Placental epithelial cell (primary cell): Measurements from ENCODE around the gene KRTAP22-2. TPM values are rescaled to one million over a fixed set of nuclear protein-coding genes. Genes with fewer than 3 reads are reported as not detected.

ENCODE experiments used
- small RNA-seq: library from RNA; depleted of rRNA; stranded (forward); fragments of <200 nt; gene quantifications from one replicate; pipeline ENCODE3, GENCODE V24; 2012
- total RNA-seq: library from RNA; depleted of rRNA; stranded (reverse); fragments of >200 nt; gene quantifications from 2 replicates; pipeline ENCODE4 v1.2.3, GENCODE V29; 2012

Gene KRTAP22-2
- not detected in 2 replicates for total RNA-seq

DNA sequence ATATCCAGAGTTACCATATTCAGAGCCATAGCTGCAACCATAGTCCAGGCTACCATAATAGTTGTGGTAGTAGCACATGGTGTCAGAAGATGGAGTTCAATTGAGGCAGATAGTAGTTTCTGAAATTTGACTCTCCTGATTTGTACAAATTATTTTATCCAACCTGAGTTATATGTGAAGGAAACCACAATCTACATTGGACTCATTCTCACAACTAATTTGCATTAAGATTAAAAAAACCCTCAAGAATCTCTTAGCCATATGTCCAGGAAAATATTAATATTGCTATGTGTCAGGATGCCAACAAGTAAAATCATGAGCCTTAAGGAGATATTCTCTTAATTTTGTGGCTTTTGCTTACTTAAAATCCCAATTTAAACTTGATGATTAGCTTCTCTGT lies at the start of gene KRTAP22-2:
Gene KRTAP22-2 (minus strand): TSS at position 101 of the 400 bp plus-strand sequence.

DNA sequence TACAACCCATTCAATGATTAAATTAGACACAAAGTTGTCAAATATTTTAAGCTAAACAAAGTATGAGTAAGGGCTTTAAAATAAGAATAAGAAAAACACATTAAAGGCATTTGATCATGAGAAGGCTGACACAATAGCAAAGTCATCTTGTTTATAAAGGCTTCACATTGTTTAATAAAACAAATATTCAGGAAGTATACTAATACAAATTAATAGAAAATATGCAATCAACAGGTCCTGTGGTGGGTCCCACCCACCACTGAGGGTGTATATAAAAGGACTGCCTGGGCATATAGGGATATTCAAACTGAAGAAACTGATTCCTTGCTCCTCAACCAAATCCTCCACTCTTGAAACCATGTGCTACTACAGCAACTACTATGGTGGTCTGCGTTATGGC lies 44.7 kb upstream of the KRTAP22-2 start, which contains the start of gene KRTAP20-2:
Gene KRTAP20-2 (plus strand): TSS at position 301 of the 400 bp plus-strand sequence. CDS start 58 bp downstream, at position 359.

DNA sequence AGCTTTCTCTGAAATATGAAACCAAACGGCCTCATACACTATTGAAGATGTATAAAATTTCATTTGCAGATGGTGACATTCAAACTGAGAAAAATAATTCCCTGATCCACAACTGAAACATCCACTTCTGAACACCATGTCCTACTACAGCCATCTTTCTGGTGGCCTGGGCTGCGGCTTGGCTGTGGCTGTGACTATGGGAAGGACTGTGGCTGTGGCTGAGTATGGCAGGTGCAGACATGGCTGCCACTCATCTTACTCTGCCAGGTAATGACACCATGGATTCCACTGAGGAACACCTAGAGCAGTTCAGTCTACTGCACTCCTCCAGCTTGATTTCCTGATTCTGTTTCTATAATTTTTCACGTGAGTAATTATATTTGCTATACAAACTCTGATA lies 30.3 kb upstream of the KRTAP22-2 start, which contains the start of gene KRTAP20-4:
Gene KRTAP20-4 (plus strand): TSS at position 106 of the 400 bp plus-strand sequence.

DNA sequence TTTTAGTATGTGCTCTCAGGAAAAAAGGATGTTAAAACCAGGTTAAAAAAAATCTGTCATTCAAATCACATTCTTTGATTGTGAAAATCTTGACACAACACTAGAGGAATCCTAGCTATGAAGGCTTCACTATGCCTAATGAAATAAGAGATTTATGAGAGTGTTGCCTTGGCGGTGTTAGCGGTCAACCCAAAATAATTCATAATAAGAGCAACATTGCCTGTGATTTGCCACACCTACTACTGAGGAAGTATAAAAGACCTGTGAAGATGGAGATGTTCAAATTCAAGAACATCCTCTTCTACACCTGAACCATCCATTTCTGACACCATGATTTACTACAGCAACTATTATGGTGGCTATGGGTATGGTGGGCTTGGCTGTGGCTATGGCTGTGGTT lies 25.9 kb upstream of the KRTAP22-2 start, which contains the start of gene KRTAP20-1:
Gene KRTAP20-1 (plus strand): TSS at position 301 of the 400 bp plus-strand sequence. CDS start 30 bp downstream, at position 331.

DNA sequence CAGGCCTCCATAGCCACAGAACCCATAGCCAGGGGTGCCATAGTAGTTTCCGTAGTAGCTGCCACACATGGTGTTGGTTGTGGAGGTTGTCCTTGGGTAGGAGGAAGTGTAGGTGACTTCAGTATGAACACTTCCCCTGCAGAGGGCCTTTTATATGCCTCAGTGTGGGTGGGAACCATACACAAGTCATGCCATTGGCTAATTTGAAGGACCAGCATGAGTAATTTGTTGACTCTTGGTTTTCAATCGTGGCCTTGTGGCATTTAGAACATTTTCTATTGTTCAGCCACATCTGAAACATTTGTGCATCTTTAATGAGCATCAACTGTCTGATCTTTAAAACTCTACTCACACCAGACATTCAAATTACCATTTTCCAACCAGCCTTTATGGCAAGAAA lies 23.6 kb upstream of the KRTAP22-2 start, which contains the start of gene KRTAP6-1:
Gene KRTAP6-1 (minus strand): TSS at position 95 of the 400 bp plus-strand sequence. CDS start 26 bp downstream, at position 69.

DNA sequence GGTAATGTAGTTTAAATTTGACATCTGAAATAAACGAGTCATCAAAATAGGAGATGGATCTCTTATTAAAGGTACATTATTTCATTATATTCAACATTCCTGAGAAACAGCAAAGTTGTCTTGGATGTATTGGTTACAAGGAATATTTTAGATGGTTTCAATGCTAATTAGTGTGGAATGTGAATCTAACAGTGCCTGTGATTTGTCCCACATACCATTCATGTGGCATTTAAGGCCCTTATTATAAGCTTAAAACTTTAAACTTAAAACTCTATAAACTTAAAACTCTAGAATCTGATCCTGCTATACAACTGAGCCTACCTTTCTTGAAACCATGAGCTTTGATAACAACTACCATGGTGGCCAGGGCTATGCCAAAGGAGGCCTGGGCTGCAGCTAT lies 10.6 kb upstream of the KRTAP22-2 start, which contains the start of gene KRTAP22-1:
Gene KRTAP22-1 (plus strand): TSS at position 301 of the 400 bp plus-strand sequence.

DNA sequence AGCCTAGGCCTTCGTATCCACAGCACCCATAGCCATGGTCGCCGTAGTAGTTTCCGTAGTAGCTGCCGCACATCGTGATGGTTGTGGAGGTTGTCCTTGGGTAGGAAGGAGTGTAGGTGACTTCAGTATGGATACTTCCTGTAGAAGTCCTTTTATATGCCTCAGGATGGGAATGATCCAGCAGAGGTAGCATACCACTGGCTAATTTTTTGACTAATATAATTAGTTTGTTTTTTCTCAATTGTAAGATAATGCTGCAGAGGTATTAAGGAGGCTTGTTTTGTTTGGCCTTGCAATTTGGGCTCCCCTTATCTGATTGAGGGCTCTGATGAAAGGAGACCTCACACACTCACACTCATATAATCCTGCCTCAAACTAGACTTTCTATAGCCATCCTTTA lies 8.6 kb upstream of the KRTAP22-2 start, which contains the start of gene KRTAP6-2:
Gene KRTAP6-2 (minus strand): TSS at position 101 of the 400 bp plus-strand sequence. CDS start 28 bp downstream, at position 73.

DNA sequence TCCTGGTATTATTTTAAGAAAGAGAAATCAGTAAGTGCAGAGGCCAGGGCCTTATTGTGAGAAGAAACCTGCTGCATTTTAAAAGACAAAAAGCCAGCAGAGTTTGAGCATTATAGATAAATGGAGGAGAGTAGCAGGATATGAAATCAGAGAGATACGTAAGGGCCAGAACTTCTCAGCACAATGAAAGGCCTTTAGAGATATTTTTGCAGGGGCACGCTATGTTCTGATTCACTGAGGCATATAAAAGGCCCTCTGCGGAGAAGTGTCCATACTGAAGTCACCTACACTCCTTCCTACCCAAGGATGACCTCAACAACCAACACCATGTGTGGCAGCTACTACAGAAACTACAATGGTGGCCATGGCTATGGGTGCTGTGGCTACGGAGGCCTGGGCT lies 1.9 kb upstream of the KRTAP22-2 start, which contains the start of gene KRTAP6-3:
Gene KRTAP6-3 (plus strand): TSS at position 301 of the 400 bp plus-strand sequence. CDS start 6 bp downstream, at position 307.

DNA sequence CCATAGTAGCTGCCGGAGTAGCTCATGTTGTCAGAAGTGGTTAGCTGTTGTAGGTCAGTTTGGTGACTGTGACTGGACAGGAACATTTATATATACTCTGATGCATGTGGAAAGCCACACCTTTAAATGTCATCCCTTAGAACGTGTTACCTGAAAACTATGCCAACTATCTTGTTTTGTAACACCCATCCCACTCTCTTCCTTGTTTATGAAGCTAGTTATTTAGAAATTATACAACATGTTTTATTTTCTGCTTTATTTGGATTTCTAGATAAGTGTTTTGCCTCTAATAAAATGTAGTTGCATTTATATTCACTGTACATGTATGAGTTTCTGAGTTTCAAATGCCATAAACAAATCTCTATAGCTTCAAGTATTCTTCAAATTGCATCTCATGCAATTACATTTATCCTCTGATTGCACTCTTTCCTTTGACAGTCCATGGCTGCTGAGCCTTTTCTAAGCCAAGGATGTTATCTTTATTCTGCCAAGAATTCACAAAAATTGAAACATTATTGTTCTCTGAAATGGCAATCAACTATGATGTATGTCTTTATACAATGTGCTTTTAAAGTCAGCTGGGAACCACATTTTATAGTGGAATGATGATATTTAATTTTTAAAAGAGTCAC lies 28.8 kb downstream of the KRTAP22-2 start, which contains the start of gene KRTAP19-7:
Gene KRTAP19-7 (minus strand): TSS at position 51 of the 632 bp plus-strand sequence. CDS start 25 bp downstream, at position 26.

DNA sequence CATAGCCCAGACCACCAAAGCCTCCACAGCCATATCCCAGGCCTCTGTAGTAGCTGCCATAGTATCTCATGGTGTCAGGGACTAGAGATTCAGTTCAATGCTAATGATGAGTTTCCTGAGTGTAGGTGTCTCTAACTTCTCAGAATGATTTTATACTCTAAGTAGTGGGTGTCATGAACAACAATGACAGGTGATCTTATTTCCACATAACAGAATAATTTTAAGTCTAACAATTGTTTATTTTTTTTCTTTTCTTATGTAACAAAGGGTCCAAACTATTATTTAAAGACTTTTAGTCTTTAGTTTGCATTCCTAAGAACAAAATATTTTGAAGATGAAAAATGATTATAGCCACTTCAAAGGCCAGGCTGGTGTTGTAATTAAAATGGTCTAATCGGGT lies 48.4 kb downstream of the KRTAP22-2 start, which contains the start of gene KRTAP19-6:
Gene KRTAP19-6 (minus strand): TSS at position 101 of the 400 bp plus-strand sequence. CDS start 31 bp downstream, at position 70.

Small RNA genes within 50 kb of the gene (small RNA-seq; reads per million reads assigned to genes)
- gene KRTAP20-1, result not detected
- gene KRTAP20-4, result not detected
- gene KRTAP22-1, result not detected
- gene KRTAP22-2, result not detected

Other genes with a start within 250 kb of the KRTAP22-2 start
- gene KRTAP23-1, start 241.8 kb downstream of the KRTAP22-2 start, total RNA-seq, result not detected in 2 replicates
- gene KRTAP13-2, start 218.1 kb downstream of the KRTAP22-2 start, total RNA-seq, result not detected in 2 replicates
- gene KRTAP13-1, start 194.4 kb downstream of the KRTAP22-2 start, total RNA-seq, result not detected in 2 replicates
- not detected in 2 replicates for gene KRTAP13-3, start 164.5 kb downstream of the KRTAP22-2 start, total RNA-seq
- not detected in 2 replicates for gene KRTAP13-4, start 160.2 kb downstream of the KRTAP22-2 start, total RNA-seq
- not detected in 2 replicates for gene KRTAP15-1, start 150.1 kb downstream of the KRTAP22-2 start, total RNA-seq
- gene KRTAP19-1, start 110.0 kb downstream of the KRTAP22-2 start, total RNA-seq, result not detected in 2 replicates
- gene KRTAP19-2, start 103.0 kb downstream of the KRTAP22-2 start, total RNA-seq, result not detected in 2 replicates
- not detected in 2 replicates for gene KRTAP19-3, start 98.4 kb downstream of the KRTAP22-2 start, total RNA-seq
- gene KRTAP19-4, start 93.2 kb downstream of the KRTAP22-2 start, total RNA-seq, result not detected in 2 replicates
- gene KRTAP19-5, start 88.3 kb downstream of the KRTAP22-2 start, total RNA-seq, result not detected in 2 replicates
- gene KRTAP19-6, start 48.5 kb downstream of the KRTAP22-2 start, total RNA-seq, result not detected in 2 replicates
- gene KRTAP19-7, start 29.1 kb downstream of the KRTAP22-2 start, total RNA-seq, result not detected in 2 replicates
- not detected in 2 replicates for gene KRTAP6-3, start 2.0 kb upstream of the KRTAP22-2 start, total RNA-seq
- gene KRTAP6-2, start 8.5 kb upstream of the KRTAP22-2 start, total RNA-seq, result not detected in 2 replicates
- not detected in 2 replicates for gene KRTAP22-1, start 10.7 kb upstream of the KRTAP22-2 start, total RNA-seq
- gene KRTAP6-1, start 23.5 kb upstream of the KRTAP22-2 start, total RNA-seq, result not detected in 2 replicates
- gene KRTAP20-1, start 26.0 kb upstream of the KRTAP22-2 start, total RNA-seq, result not detected in 2 replicates
- gene KRTAP20-4, start 30.2 kb upstream of the KRTAP22-2 start, total RNA-seq, result not detected in 2 replicates
- not detected in 2 replicates for gene KRTAP20-2, start 44.8 kb upstream of the KRTAP22-2 start, total RNA-seq
- gene KRTAP20-3, start 52.5 kb upstream of the KRTAP22-2 start, total RNA-seq, result not detected in 2 replicates
- not detected in 2 replicates for gene KRTAP21-3, start 128.4 kb upstream of the KRTAP22-2 start, total RNA-seq
- not detected in 2 replicates for gene KRTAP21-2, start 156.9 kb upstream of the KRTAP22-2 start, total RNA-seq
- not detected in 2 replicates for gene KRTAP21-1, start 165.0 kb upstream of the KRTAP22-2 start, total RNA-seq
- not detected in 2 replicates for gene KRTAP8-1, start 222.9 kb upstream of the KRTAP22-2 start, total RNA-seq
- gene KRTAP7-1, start 239.4 kb upstream of the KRTAP22-2 start, total RNA-seq, result not detected in 2 replicates